HepG2 (cell line): ENCODE measurements around the gene FBF1. TPM values are rescaled to one million over a fixed set of nuclear protein-coding genes. Genes with fewer than 3 reads are reported as not detected.

Experiments used
- ETV6 ChIP-seq: sonication (generic); formaldehyde crosslinking; conservative IDR thresholded peaks from 2 replicates; pipeline ENCODE4 v1.4.0; 2020; ENCODE audit warnings: missing genetic modification reagents
- JARID2 ChIP-seq: sonication (generic); formaldehyde crosslinking; IDR thresholded peaks from 2 replicates; pipeline ENCODE4 v1.8.1; 2023; ENCODE audit warnings: missing genetic modification reagents, inconsistent platforms; ENCODE audit not compliant: insufficient replicate concordance
- MBNL3 ChIP-seq: fragments of 250-450 bp; sonication (Bioruptor Pico); conservative IDR thresholded peaks from 2 replicates; pipeline ENCODE4 v1.8.0; 2022; ENCODE audit warnings: mild to moderate bottlenecking, inconsistent platforms
- MED8 ChIP-seq: sonication (generic); formaldehyde crosslinking; IDR thresholded peaks from 2 replicates; pipeline ENCODE4 v1.8.1; 2023; ENCODE audit warnings: mild to moderate bottlenecking, missing genetic modification reagents; ENCODE audit not compliant: insufficient replicate concordance
- REPIN1 ChIP-seq: sonication (generic); formaldehyde crosslinking; IDR thresholded peaks from 2 replicates; pipeline ENCODE4 v1.8.0; 2022; ENCODE audit warnings: missing genetic modification reagents, low read depth, mild to moderate bottlenecking, borderline replicate concordance
- RFXANK ChIP-seq: IDR thresholded peaks from 2 replicates; pipeline ENCODE4 v1.6.1; 2016
- TBX3 ChIP-seq: fragments of 450-650 bp; IDR thresholded peaks from 2 replicates; pipeline ENCODE4 v1.6.1; 2017; ENCODE audit warnings: antibody characterized with exemption, mild to moderate bottlenecking, inconsistent platforms, borderline replicate concordance
- TRIM24 ChIP-seq: sonication (generic); formaldehyde crosslinking; IDR thresholded peaks from 2 replicates; pipeline ENCODE4 v1.8.0; 2022; ENCODE audit warnings: mild to moderate bottlenecking, missing genetic modification reagents
- ZNF17 ChIP-seq: sonication (generic); formaldehyde crosslinking; IDR thresholded peaks from 2 replicates; pipeline ENCODE4 v1.5.0; 2020; ENCODE audit warnings: mild to moderate bottlenecking, missing genetic modification reagents
- ZNF550 ChIP-seq: sonication (generic); formaldehyde crosslinking; IDR thresholded peaks from 2 replicates; pipeline ENCODE4 v1.4.0; 2020; ENCODE audit warnings: mild to moderate bottlenecking, missing genetic modification reagents, borderline replicate concordance
- ZNF570 ChIP-seq: sonication (generic); formaldehyde crosslinking; IDR thresholded peaks from 2 replicates; pipeline ENCODE4 v1.4.0; 2020; ENCODE audit warnings: mild to moderate bottlenecking, missing genetic modification reagents, borderline replicate concordance
- polyA plus RNA-seq, 8 experiments: library from polyadenylated mRNA; depleted of rRNA in 3 of 8; stranded (reverse) in 7 of 8; unstranded in 1 of 8; fragments of >200 nt; fragmentation: Illumina TruSeq in 4 of 8; extraction: Trizol in 4 of 8; gene quantifications; 2 replicates each; pipeline versions ENCODE4 v1.2.1 to v1.2.3, GENCODE V29; 2011 to 2016; ENCODE audit warnings: low read depth in 4 of 8, missing spikeins in 1 of 8, mixed read lengths in 1 of 8; ENCODE audit not compliant: insufficient read depth in 1 of 8
- total RNA-seq, 5 experiments: library from RNA; depleted of rRNA; stranded (reverse); fragments of >200 nt; fragmentation: Illumina TruSeq; extraction: Trizol; gene quantifications; 2 replicates each; pipeline ENCODE4 v1.2.3, GENCODE V29; 2016; ENCODE audit warnings: low read depth in 1 of 5
- TF ChIP-seq, protein P1 (sequence below): sonication (generic); formaldehyde crosslinking; IDR thresholded peaks from 2 replicates; pipeline ENCODE4 v1.5.1; 2020; ENCODE audit warnings: mild to moderate bottlenecking, moderate library complexity, missing genetic modification reagents
- TF ChIP-seq, protein P2 (sequence below): sonication (generic); IDR thresholded peaks from 2 replicates; pipeline ENCODE4 v1.6.1; 2016; ENCODE audit warnings: low read depth, borderline replicate concordance
- TF ChIP-seq, protein P3 (sequence below): sonication (generic); formaldehyde crosslinking; IDR thresholded peaks from 2 replicates; pipeline ENCODE4 v1.5.0; 2020; ENCODE audit warnings: mild to moderate bottlenecking, missing genetic modification reagents
- TF ChIP-seq, protein P4 (sequence below): sonication (generic); formaldehyde crosslinking; IDR thresholded peaks from 2 replicates; pipeline ENCODE4 v1.4.0; 2020; ENCODE audit warnings: missing genetic modification reagents
- TF ChIP-seq, protein P5 (sequence below): IDR thresholded peaks from 2 replicates; pipeline ENCODE4 v1.6.1; 2016; ENCODE audit warnings: missing biosample characterization, missing genetic modification reagents, low read depth
- TF ChIP-seq, protein P6 (sequence below): sonication (generic); formaldehyde crosslinking; IDR thresholded peaks from 2 replicates; pipeline ENCODE4 v1.9.0; 2021; ENCODE audit warnings: missing genetic modification reagents, mild to moderate bottlenecking, borderline replicate concordance

The FBF1 gene
- total and polyA plus RNA-seq, 2 of the 13 experiments (the other 11 are each of a cell fraction or from before 2014, with no cell fraction given) = 2.4 to 8.1 TPM

DNA sequence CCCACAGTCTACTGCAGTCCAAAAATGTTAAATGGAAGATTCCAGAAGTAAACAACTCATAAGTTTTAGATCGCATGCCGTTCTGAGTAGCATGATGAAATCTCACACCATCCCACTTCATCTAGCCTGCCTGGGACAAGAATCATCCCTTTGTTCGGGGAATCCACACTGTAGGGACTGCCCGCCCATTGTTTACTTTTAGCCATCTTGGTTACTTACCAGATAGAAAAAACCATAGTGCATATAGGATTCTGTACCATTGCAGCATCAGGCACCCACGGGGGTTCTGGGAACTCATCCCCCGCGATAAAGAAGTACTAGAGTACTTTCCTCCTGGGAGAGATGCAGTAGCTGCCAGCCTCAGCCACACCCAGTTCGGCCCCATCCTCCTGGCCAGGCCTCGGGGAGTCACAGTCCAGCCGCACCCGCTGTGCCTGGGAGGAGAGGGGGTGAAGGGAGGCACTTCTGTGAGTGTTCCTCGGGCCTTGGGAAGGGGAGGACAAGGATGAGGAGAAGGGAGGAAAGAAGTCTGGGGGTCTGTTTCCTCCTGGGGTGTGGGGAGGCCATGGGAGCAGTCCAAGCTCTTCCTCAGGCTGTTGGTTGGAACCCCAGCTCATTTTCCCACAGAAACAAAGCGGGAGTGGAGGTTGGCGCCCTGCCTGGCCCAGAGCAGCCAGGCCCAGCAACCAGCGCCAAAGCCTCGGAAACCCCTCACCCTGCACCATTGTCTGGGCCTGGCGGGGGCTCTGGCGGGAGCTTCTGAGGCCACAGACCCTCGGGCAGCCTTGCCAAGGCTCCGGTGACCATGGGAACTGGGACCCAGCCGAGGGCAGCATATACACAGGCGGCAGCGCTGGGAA lies 71.3 kb downstream of the FBF1 start (continued):
- TF ChIP-seq, protein P1, sequence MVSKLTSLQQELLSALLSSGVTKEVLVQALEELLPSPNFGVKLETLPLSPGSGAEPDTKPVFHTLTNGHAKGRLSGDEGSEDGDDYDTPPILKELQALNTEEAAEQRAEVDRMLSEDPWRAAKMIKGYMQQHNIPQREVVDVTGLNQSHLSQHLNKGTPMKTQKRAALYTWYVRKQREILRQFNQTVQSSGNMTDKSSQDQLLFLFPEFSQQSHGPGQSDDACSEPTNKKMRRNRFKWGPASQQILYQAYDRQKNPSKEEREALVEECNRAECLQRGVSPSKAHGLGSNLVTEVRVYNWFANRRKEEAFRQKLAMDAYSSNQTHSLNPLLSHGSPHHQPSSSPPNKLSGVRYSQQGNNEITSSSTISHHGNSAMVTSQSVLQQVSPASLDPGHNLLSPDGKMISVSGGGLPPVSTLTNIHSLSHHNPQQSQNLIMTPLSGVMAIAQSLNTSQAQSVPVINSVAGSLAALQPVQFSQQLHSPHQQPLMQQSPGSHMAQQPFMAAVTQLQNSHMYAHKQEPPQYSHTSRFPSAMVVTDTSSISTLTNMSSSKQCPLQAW (CRISPR knock-in tag) = peak; percentile 53; the same call in 1 of the 2 replicates
- TF ChIP-seq ZNF17 (CRISPR knock-in tag) (no peak), RFXANK (CRISPR knock-in tag) (peak; percentile 88), MED8 (CRISPR knock-in tag) (peak; percentile 19), JARID2 (CRISPR knock-in tag) (no peak), ZNF550 (CRISPR knock-in tag) (peak; percentile 17; the same call in 1 of the 2 replicates), TRIM24 (no peak), ZNF570 (CRISPR knock-in tag) (no peak), MBNL3 (no peak), REPIN1 (peak; percentile 77; the same call in 1 of the 2 replicates), TBX3 (peak; percentile 83), ETV6 (CRISPR knock-in tag) (peak; percentile 9; the same call in 1 of the 2 replicates)
- TF ChIP-seq, protein P2, sequence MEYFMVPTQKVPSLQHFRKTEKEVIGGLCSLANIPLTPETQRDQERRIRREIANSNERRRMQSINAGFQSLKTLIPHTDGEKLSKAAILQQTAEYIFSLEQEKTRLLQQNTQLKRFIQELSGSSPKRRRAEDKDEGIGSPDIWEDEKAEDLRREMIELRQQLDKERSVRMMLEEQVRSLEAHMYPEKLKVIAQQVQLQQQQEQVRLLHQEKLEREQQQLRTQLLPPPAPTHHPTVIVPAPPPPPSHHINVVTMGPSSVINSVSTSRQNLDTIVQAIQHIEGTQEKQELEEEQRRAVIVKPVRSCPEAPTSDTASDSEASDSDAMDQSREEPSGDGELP = peak; percentile 52; the same call in 1 of the 2 replicates
- TF ChIP-seq, protein P3, sequence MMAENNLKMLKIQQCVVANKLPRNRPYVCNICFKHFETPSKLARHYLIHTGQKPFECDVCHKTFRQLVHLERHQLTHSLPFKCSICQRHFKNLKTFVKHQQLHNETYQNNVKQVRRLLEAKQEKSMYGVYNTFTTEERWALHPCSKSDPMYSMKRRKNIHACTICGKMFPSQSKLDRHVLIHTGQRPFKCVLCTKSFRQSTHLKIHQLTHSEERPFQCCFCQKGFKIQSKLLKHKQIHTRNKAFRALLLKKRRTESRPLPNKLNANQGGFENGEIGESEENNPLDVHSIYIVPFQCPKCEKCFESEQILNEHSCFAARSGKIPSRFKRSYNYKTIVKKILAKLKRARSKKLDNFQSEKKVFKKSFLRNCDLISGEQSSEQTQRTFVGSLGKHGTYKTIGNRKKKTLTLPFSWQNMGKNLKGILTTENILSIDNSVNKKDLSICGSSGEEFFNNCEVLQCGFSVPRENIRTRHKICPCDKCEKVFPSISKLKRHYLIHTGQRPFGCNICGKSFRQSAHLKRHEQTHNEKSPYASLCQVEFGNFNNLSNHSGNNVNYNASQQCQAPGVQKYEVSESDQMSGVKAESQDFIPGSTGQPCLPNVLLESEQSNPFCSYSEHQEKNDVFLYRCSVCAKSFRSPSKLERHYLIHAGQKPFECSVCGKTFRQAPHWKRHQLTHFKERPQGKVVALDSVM (CRISPR knock-in tag) = peak; percentile 14; the same call in 1 of the 2 replicates
- TF ChIP-seq, protein P4, sequence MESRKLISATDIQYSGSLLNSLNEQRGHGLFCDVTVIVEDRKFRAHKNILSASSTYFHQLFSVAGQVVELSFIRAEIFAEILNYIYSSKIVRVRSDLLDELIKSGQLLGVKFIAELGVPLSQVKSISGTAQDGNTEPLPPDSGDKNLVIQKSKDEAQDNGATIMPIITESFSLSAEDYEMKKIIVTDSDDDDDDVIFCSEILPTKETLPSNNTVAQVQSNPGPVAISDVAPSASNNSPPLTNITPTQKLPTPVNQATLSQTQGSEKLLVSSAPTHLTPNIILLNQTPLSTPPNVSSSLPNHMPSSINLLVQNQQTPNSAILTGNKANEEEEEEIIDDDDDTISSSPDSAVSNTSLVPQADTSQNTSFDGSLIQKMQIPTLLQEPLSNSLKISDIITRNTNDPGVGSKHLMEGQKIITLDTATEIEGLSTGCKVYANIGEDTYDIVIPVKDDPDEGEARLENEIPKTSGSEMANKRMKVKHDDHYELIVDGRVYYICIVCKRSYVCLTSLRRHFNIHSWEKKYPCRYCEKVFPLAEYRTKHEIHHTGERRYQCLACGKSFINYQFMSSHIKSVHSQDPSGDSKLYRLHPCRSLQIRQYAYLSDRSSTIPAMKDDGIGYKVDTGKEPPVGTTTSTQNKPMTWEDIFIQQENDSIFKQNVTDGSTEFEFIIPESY (CRISPR knock-in tag) = peak; percentile 97
- TF ChIP-seq, protein P5, sequence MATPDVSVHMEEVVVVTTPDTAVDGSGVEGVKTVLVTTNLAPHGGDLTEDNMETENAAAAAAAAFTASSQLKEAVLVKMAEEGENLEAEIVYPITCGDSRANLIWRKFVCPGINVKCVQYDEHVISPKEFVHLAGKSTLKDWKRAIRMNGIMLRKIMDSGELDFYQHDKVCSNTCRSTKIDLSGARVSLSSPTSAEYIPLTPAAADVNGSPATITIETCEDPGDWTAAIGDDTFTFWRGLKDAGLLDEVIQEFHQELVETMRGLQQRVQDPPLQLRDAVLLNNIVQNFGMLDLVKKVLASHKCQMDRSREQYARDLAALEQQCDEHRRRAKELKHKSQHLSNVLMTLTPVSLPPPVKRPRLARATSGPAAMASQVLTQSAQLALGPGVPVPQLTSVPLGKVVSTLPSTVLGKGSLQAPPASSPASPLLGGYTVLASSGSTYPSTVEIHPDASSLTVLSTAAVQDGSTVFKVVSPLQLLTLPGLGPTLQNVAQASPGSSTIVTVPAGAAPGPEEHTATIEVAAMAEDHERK (CRISPR knock-in tag) = peak; percentile 25; the same call in 1 of the 2 replicates
- TF ChIP-seq, protein P6, sequence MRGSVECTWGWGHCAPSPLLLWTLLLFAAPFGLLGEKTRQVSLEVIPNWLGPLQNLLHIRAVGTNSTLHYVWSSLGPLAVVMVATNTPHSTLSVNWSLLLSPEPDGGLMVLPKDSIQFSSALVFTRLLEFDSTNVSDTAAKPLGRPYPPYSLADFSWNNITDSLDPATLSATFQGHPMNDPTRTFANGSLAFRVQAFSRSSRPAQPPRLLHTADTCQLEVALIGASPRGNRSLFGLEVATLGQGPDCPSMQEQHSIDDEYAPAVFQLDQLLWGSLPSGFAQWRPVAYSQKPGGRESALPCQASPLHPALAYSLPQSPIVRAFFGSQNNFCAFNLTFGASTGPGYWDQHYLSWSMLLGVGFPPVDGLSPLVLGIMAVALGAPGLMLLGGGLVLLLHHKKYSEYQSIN (CRISPR knock-in tag) = no peak
